ENCODE measurements around the gene TAF12.
"Not testable (repeated sequence)": the region's sequence is repeated elsewhere in the genome, so short reads cannot be mapped to it uniquely, and the experiment has no call there.

TAF12 gene

GRCh38 chr1:28595412-28596191, 47.3 kb downstream of the TAF12 start:
- Histone ChIP-seq H3K4me3 (no peak overlapping the region), H3K27ac (no peak overlapping the region), H3K9me3 (replicated peaks in 1 of 11) (no peaks in the 10 kb centered on the region), H3K36me3 (peaks cover 0 to 24% (median 4%) of the 10 kb centered on the region in 11 experiments; a peak in 10 of 22 replicates), H4K20me1 (peaks cover 0 to 5% (median 0%) of the 10 kb centered on the region in 11 experiments; a peak in 4 of 22 replicates), H3K4me1 (peaks cover 4 to 33% (median 8%) of the 10 kb centered on the region in 10 experiments; a peak in 18 of 20 replicates), H3K27me3 (peaks cover 12 to 35% (median 31%) of the 10 kb centered on the region in 11 experiments), H3K9ac (no peak overlapping the region), H3K4me2 (no peak overlapping the region)
- TF ChIP-seq Cebpa-rat (IDR thresholded peaks at IDR 0.05): no peak

GRCh38 chr1:28594686-28595411, 48.0 kb downstream of the TAF12 start:
- peaks cover 12 to 36% (median 31%) of the 10 kb centered on the region in 11 experiments for H3K27me3 ChIP-seq
- H4K20me1 ChIP-seq; H3K27ac ChIP-seq; H3K9me3 ChIP-seq (replicated peaks in 1 of 11); H3K4me3 ChIP-seq; H3K9ac ChIP-seq: not testable (repeated sequence)
- peak overlapping the region in 1 of 11 experiments; percentile 92; a peak in 1 of 22 replicates for H3K4me2 ChIP-seq
- H3K36me3 ChIP-seq: peaks cover 0 to 20% (median 0%) of the 10 kb centered on the region in 11 experiments; a peak in 6 of 22 replicates
- H3K4me1 ChIP-seq: peaks cover 4 to 40% (median 11%) of the 10 kb centered on the region in 10 experiments; a peak in 18 of 20 replicates

- H3K27ac ChIP-seq; H3K9me3 ChIP-seq (replicated peaks in 1 of 11); H4K20me1 ChIP-seq: not testable (repeated sequence)
- Histone ChIP-seq H3K9ac (peak overlapping the region in 1 of 11 experiments; percentile 29; a peak in 1 of 22 replicates), H3K36me3 (peaks cover 0 to 20% (median 0%) of the 10 kb centered on the region in 11 experiments; a peak in 5 of 22 replicates), H3K4me1 (peaks cover 4 to 49% (median 11%) of the 10 kb centered on the region in 10 experiments; a peak in 18 of 20 replicates), H3K27me3 (peaks cover 12 to 36% (median 31%) of the 10 kb centered on the region in 11 experiments), H3K4me3 (peak overlapping the region in 1 of 10 experiments; percentile 58; a peak in 1 of 20 replicates), H3K4me2 (peak overlapping the region in 2 of 11 experiments; percentile 92 to 99; a peak in 3 of 22 replicates)
Observed at GRCh38 chr1:28593988-28594356, 48.9 kb downstream of the TAF12 start.

- Histone ChIP-seq H3K27ac (peak overlapping the region in 3 of 11 experiments; percentile 2 to 40 (median 12); a peak in 3 of 22 replicates), H3K9me3 (replicated peaks in 1 of 11) (no peaks in the 10 kb centered on the region), H3K4me3 (peak overlapping the region; percentile 57 to 72 (median 62)), H3K9ac (peak overlapping the region; percentile 54 to 76 (median 66)), H3K36me3 (peaks cover 0 to 20% (median 0%) of the 10 kb centered on the region in 11 experiments; a peak in 4 of 22 replicates), H3K4me2 (peak overlapping the region; percentile 86 to 99 (median 92)), H3K4me1 (peaks cover 4 to 54% (median 11%) of the 10 kb centered on the region in 10 experiments; a peak in 18 of 20 replicates), H4K20me1 (peaks cover 0 to 5% (median 0%) of the 10 kb centered on the region in 11 experiments; a peak in 4 of 22 replicates), H3K27me3 (peaks cover 12 to 36% (median 31%) of the 10 kb centered on the region in 11 experiments)
- TF ChIP-seq Cebpa-rat (IDR thresholded peaks at IDR 0.05): no peak
Observed at GRCh38 chr1:28592321-28593071, 50.4 kb downstream of the TAF12 start.

GRCh38 chr1:28591708-28592320, 51.1 kb downstream of the TAF12 start, which contains the start of gene RAB42:
RAB42 (plus strand) TSS chr1:28592265; CDS start chr1:28592512, 247 bp downstream.
- Histone ChIP-seq H3K4me2 (peak within 1 kb of the TSS; percentile 86 to 99 (median 92)), H3K4me3 (peak within 1 kb of the TSS; percentile 57 to 72 (median 62)), H3K9ac (peak within 1 kb of the TSS; percentile 54 to 76 (median 66)), H3K27me3 (peaks cover 12 to 36% (median 31%) of the 10 kb centered on the region in 11 experiments), H4K20me1 (peaks cover 0 to 5% (median 0%) of the 10 kb centered on the region in 11 experiments; a peak in 4 of 22 replicates), H3K4me1 (peaks cover 4 to 54% (median 11%) of the 10 kb centered on the region in 10 experiments; a peak in 18 of 20 replicates), H3K36me3 (peaks cover 0 to 20% (median 0%) of the 10 kb centered on the region in 11 experiments; a peak in 4 of 22 replicates), H3K27ac (peak within 1 kb of the TSS in 3 of 11 experiments; percentile 2 to 70 (median 40); a peak in 3 of 22 replicates), H3K9me3 (replicated peaks in 1 of 11) (no peaks in the 10 kb centered on the region)
- no peak for TF ChIP-seq Cebpa-rat (IDR thresholded peaks at IDR 0.05)

- not testable (repeated sequence) for H3K9ac ChIP-seq; H3K36me3 ChIP-seq; H3K27ac ChIP-seq; H3K4me3 ChIP-seq; H3K9me3 ChIP-seq (replicated peaks in 1 of 11); H4K20me1 ChIP-seq; H3K4me2 ChIP-seq
- Histone ChIP-seq H3K4me1 (peaks cover 5 to 44% (median 15%) of the 10 kb centered on the region in 10 experiments; a peak in 19 of 20 replicates), H3K27me3 (peaks cover 0 to 12% (median 9%) of the 10 kb centered on the region in 11 experiments; a peak in 18 of 22 replicates)
Observed at GRCh38 chr1:28586585-28587391, 56.1 kb downstream of the TAF12 start.

- no peak for TF ChIP-seq Cebpa-rat (IDR thresholded peaks at IDR 0.05)
- Histone ChIP-seq H4K20me1 (peaks cover 43 to 44% (median 44%) of the 10 kb centered on the region in 11 experiments), H3K4me3 (peak overlapping the region; percentile 84 to 99 (median 94)), H3K27ac (peak overlapping the region; percentile 71 to 92 (median 85)), H3K4me1 (peaks cover 27 to 49% (median 42%) of the 10 kb centered on the region in 10 experiments), H3K9ac (peak overlapping the region; percentile 89 to 97 (median 93)), H3K4me2 (peak overlapping the region; percentile 83 to 99 (median 90)), H3K36me3 (peaks cover 35 to 40% (median 39%) of the 10 kb centered on the region in 11 experiments), H3K9me3 (replicated peaks in 1 of 11) (no peaks in the 10 kb centered on the region), H3K27me3 (no peaks in the 10 kb centered on the region)
Observed at GRCh38 chr1:28582248-28582615, 60.6 kb downstream of the TAF12 start.
